Upper lobe of right lung (tissue), 1 donor: ENCODE results near the gene PROSER2. TPM values are rescaled to one million over a fixed set of nuclear protein-coding genes. Genes with fewer than 3 reads are reported as not detected.

Source experiments
- ATAC-seq: fragments of 200-7000 bp; cut with Tn5 transposase; one replicate; pipeline ENCODE4 v1.9.1; 2020; ENCODE audit warnings: mild to moderate bottlenecking, moderate library complexity
- DNase-seq: peaks from one replicate; pipeline ENCODE4 v3.0.0-alpha.2; 2020
- H3K27ac ChIP-seq: fragments of 200-600 bp; one replicate; pipeline ENCODE4 v1.8.0; 2022
- H3K27me3 ChIP-seq: fragments of 200-600 bp; one replicate; pipeline ENCODE4 v1.8.0; 2022; ENCODE audit warnings: mild to moderate bottlenecking
- H3K36me3 ChIP-seq: fragments of 200-600 bp; one replicate; pipeline ENCODE4 v1.8.0; 2022
- H3K4me1 ChIP-seq: fragments of 200-600 bp; one replicate; pipeline ENCODE4 v1.8.0; 2022
- H3K4me3 ChIP-seq: fragments of 200-600 bp; one replicate; pipeline ENCODE4 v1.8.0; 2022; ENCODE audit warnings: mild to moderate bottlenecking
- H3K9me3 ChIP-seq: fragments of 200-600 bp; one replicate; pipeline ENCODE4 v1.8.0; 2022
- intact Hi-C: fragments of 100-400 bp; cut with DNase I; formaldehyde crosslinking; loops from one replicate; pipeline ENCODE4 v1.11.0; 2022
- total RNA-seq: library from RNA; stranded (reverse); fragmentation: NEBNext Ultra II Directional; extraction: Animal tissue kit (Norgen Biotek cat#: 25700); gene quantifications from one replicate; pipeline ENCODE4 v1.2.1, GENCODE V29; 2021
- TF ChIP-seq, protein P1 (sequence below): fragments of 200-600 bp; IDR thresholded peaks from one replicate; pipeline ENCODE4 v1.8.0; 2022; ENCODE audit warnings: antibody characterized with exemption
- donor health status: DM: no; HTN: yes; CAD: no; lungs with severe emphysema.

Gene PROSER2
- total RNA-seq, 1 donor from 2014 or later = 33.3 TPM

DNA sequence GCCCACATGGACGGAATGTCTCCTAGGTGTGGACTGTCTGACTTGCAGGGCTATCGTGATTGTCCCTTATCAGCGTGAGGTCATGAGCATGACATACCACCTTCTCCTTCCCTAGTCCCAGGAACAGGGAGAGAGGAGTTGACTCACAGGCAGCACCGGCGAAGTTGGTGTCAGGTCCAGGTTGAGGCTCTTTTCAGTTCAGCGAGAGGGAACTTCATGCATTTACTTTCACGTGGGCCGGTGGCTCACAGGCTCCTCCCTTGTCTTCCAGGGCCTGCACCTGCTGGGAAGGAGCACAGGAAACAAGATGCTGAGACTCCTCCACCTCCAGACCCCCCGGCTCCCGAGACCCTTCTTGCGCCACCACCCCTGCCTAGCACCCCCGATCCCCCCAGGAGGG, 46.1 kb downstream of the PROSER2 start:
- no peak overlapping the region for H3K27ac ChIP-seq
- no peaks in the 10 kb centered on the region for H3K27me3 ChIP-seq
- DNase-seq = no peak
- intact Hi-C loops = no loop called here
- no peaks in the 10 kb centered on the region for H3K9me3 ChIP-seq
- TF ChIP-seq, protein P1, sequence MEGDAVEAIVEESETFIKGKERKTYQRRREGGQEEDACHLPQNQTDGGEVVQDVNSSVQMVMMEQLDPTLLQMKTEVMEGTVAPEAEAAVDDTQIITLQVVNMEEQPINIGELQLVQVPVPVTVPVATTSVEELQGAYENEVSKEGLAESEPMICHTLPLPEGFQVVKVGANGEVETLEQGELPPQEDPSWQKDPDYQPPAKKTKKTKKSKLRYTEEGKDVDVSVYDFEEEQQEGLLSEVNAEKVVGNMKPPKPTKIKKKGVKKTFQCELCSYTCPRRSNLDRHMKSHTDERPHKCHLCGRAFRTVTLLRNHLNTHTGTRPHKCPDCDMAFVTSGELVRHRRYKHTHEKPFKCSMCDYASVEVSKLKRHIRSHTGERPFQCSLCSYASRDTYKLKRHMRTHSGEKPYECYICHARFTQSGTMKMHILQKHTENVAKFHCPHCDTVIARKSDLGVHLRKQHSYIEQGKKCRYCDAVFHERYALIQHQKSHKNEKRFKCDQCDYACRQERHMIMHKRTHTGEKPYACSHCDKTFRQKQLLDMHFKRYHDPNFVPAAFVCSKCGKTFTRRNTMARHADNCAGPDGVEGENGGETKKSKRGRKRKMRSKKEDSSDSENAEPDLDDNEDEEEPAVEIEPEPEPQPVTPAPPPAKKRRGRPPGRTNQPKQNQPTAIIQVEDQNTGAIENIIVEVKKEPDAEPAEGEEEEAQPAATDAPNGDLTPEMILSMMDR = no peak
- no peak overlapping the region for H3K4me3 ChIP-seq
- peaks cover 10% of the 10 kb centered on the region for H3K4me1 ChIP-seq
- ATAC-seq = no peak
- peaks cover 13% of the 10 kb centered on the region for H3K36me3 ChIP-seq

DNA sequence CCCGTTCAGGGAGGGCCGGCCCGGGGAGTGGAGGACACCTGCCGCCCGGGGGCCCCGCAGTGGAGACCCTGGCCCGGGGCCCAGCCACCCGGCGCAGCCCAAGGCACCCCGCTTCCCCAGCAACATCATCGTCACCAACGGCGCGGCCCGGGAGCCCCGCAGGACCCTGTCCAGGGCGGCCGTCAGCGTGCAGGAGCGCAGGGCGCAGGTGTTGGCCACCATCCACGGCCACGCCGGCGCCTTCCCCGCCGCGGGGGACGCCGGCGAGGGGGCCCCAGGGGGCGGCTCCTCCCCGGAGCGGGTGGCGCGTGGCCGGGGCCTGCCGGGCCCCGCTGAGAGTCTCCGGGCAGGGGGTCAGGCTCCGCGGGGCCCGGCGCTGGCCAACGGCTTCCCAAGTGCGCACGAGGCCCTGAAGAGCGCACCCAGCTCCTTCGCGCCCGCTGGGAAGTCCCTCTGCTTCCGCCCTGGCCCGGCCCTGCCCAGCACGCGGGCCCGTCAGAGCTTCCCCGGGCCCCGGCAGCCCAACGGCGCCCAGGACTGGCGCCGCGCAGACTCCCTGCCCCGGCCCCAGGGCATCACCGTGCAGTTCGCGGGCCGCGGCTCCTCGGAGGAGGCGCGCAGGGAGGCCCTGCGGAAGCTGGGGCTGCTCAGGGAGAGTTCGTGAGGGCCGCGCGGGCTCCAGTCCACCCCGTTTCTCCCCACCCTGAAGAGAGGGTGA, 46.7 kb downstream of the PROSER2 start:
- Histone ChIP-seq H3K4me3 (no peak overlapping the region), H3K27ac (no peak overlapping the region), H3K9me3 (no peaks in the 10 kb centered on the region), H3K4me1 (peaks cover 17% of the 10 kb centered on the region), H3K27me3 (no peaks in the 10 kb centered on the region), H3K36me3 (peaks cover 13% of the 10 kb centered on the region)
- intact Hi-C loops = no loop called here
- DNase-seq (no peak), ATAC-seq (no peak)
- TF ChIP-seq, protein P1 = no peak

GRCh38 chr10:11870461-11870780, 47.3 kb downstream of the PROSER2 start:
- TF ChIP-seq, protein P1 = no peak
- H3K4me3 ChIP-seq = no peak overlapping the region
- H3K27me3 ChIP-seq = no peaks in the 10 kb centered on the region
- H3K36me3 ChIP-seq = peaks cover 13% of the 10 kb centered on the region
- no peak overlapping the region for H3K27ac ChIP-seq
- H3K9me3 ChIP-seq = no peaks in the 10 kb centered on the region
- DNase-seq (no peak), ATAC-seq (no peak)
- intact Hi-C loops = no loop called here
- peaks cover 22% of the 10 kb centered on the region for H3K4me1 ChIP-seq

GRCh38 chr10:11870900-11871400, 47.8 kb downstream of the PROSER2 start:
- no peak overlapping the region for H3K27ac ChIP-seq

GRCh38 chr10:11871466-11871865, 48.3 kb downstream of the PROSER2 start:
- Histone ChIP-seq H3K4me1 (peaks cover 30% of the 10 kb centered on the region), H3K27ac (no peak overlapping the region), H3K4me3 (no peak overlapping the region), H3K36me3 (peaks cover 13% of the 10 kb centered on the region), H3K9me3 (no peaks in the 10 kb centered on the region), H3K27me3 (no peaks in the 10 kb centered on the region)
- TF ChIP-seq, protein P1 = no peak
- intact Hi-C loops = no loop called here
- DNase-seq (no peak), ATAC-seq (no peak)

More at GRCh38 chr10:11870900-11871400, 47.8 kb downstream of the PROSER2 start:
- DNase-seq = no peak
- Histone ChIP-seq H3K4me1 (peaks cover 26% of the 10 kb centered on the region), H3K36me3 (peaks cover 13% of the 10 kb centered on the region), H3K9me3 (no peaks in the 10 kb centered on the region), H3K4me3 (no peak overlapping the region), H3K27me3 (no peaks in the 10 kb centered on the region)
- intact Hi-C loops = no loop called here
- ATAC-seq = no peak
- TF ChIP-seq, protein P1 = no peak
